ELR (cell line): ENCODE data around the gene HSPA14.
"Not testable (repeated sequence)": the region's sequence is repeated elsewhere in the genome, so short reads cannot be mapped to it uniquely, and the experiment has no call there.

Experiments used
- DNase-seq: peaks from one replicate; pipeline ENCODE4 v3.0.0-alpha.2; 2015; ENCODE audit warnings: low read depth

The HSPA14 gene

GRCh38 chr10:14837757-14838581, at the start of gene HSPA14, which contains the start of the genes CDNF and MSANTD7:
TSS of gene HSPA14 (plus strand) at chr10:14838306. CDS start at chr10:14838403, 97 bp downstream.
TSS of gene CDNF (minus strand) at chr10:14838037. CDS start at chr10:14837946, 91 bp downstream.
TSS of gene MSANTD7 (plus strand) at chr10:14838306. CDS start at chr10:14842285, 3,979 bp downstream.
- DNase-seq = peak; percentile 99

DNA sequence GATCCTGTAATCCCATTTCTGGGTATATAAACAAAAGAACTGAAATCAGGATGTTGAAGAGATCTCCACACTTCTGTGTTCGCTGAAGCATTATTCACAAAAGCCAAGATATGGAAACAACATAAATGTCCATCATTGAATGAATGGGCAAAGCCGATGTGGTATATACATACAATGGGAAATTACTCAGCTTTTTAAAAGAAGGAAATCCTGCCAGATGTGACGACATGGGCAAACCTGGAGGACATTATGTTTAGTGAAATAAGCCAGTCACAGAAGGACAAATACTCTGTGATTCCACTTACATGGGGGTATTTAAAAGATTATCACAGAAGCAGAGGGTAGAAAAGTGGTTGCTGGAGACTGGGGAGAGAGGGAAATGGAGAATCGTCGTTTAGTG, 39.5 kb upstream of the HSPA14 start:
- no peak for DNase-seq

DNA sequence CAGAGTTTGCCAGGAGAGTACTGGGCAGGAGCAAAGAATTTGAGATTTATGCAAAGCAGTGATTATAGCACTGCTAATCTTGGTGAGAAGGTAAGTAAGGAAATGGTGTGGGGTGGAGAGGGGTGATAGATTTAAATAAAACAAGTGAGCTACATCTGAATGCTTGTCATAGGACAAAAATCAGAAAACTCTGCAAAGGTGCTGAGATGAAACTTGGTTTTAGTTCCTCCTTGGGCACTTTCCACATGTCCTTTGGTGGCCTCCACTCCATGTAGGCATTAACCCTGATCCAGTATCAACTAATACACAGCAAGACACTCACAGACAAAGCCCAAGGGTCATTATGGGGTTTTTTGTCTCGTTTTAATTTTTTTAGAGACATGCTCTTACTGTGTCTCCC, 37.7 kb upstream of the HSPA14 start:
- no peak for DNase-seq

GRCh38 chr10:14801723-14802122, 36.4 kb upstream of the HSPA14 start:
- no peak for DNase-seq

DNA sequence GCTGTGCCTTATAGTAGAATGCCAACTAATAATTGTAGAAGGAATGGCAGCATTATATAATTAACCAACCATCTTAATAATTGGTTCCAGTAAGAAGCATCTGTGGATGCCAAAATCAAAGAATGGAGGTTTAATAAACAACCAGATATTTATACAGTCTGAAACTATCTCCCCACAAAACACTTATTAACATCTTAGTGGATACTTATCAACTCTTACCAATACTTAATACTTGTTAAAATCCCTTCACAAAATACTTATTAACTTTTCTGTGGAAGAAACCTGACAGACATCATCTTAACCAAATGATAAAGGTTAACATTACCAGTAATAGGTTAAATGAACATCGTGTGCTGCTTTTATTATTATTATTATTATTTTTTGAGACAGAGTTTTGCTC, 34.3 kb upstream of the HSPA14 start:
- no peak for DNase-seq

- no peak for DNase-seq
These were observed 31.8 kb upstream of the HSPA14 start for GRCh38 chr10:14806318-14806717.

- DNase-seq = no peak
These were observed 26.8 kb upstream of the HSPA14 start for GRCh38 chr10:14810969-14811953.

DNA sequence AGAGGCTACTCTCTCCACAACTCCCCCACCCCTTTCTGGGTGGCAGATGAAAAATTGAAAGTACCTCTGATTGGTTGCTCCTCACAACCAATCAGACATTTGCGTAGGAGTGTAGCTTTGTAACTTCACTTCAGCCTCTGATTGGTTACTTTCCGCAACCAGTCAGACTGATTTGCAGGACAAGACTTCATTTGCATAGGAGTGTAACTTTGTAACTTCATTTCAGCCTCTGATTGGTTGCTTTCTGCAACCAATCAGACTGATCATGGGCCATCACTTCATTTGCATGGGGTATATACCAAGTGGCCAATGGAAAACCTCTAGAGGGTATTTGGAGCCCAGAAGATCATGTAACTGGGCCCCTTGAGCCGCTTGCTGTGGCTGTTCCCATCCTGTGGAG, 25.8 kb upstream of the HSPA14 start:
- DNase-seq = no peak

- peak; percentile 18 for DNase-seq
These were observed 22.4 kb upstream of the HSPA14 start for GRCh38 chr10:14815681-14816080.

DNA sequence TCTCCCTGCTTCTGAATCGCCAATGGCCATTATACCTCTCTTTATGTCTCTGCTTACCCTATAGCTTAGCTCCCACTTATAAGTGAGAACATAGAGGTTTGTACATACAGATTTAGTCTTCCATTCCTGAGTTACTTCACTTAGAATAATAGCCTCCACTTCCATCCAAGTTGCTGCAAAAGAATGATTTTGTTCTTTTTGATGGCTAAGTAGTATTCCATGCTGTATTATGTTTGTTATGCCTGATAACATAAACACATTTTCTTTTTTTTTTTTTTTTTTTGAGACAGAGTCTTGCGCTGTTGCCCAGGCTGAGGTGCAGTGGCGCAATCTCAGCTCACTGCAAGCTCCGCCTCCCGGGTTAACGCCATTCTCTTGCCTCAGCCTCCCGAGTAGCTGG, 21.4 kb upstream of the HSPA14 start:
- not testable (repeated sequence) for DNase-seq

- DNase-seq = peak; percentile 96
These were observed 17.9 kb upstream of the HSPA14 start for GRCh38 chr10:14820010-14820774.

- no peak for DNase-seq
These were observed 17.3 kb upstream of the HSPA14 start for GRCh38 chr10:14820775-14821154.

DNA sequence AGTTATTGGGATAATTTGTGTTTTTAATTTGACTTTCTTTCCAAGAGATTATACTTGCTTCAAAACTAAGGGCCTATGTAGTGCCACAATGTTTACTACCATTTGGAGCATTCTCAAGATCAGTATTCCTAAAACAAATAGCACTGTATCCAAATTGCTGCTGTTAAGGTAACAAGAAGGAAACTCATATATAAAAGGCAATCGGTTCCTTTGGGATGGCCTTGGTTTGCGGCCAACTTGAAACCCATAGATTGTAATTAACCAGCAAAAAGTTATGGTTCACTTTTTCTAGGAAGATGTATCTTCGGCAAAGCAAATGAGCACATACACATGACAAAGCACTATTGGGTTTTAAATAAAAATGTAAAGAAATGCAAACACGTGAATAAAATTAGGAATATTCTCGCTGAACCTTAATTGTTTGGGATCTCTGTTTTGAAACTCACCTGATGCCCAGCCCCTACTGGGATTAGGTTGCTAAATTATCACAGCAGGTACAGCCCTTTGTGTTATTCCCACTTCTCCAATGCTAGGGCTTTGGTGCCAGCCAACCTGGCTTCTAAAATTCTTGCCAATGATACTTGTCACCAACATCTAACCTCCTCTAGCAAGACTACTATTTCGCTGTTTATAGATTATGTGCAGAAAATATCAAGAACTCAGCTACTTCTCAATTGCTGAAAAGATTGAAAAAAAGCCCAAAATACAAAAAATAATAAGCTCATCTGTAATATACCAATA, 16.3 kb upstream of the HSPA14 start:
- DNase-seq = no peak

DNA sequence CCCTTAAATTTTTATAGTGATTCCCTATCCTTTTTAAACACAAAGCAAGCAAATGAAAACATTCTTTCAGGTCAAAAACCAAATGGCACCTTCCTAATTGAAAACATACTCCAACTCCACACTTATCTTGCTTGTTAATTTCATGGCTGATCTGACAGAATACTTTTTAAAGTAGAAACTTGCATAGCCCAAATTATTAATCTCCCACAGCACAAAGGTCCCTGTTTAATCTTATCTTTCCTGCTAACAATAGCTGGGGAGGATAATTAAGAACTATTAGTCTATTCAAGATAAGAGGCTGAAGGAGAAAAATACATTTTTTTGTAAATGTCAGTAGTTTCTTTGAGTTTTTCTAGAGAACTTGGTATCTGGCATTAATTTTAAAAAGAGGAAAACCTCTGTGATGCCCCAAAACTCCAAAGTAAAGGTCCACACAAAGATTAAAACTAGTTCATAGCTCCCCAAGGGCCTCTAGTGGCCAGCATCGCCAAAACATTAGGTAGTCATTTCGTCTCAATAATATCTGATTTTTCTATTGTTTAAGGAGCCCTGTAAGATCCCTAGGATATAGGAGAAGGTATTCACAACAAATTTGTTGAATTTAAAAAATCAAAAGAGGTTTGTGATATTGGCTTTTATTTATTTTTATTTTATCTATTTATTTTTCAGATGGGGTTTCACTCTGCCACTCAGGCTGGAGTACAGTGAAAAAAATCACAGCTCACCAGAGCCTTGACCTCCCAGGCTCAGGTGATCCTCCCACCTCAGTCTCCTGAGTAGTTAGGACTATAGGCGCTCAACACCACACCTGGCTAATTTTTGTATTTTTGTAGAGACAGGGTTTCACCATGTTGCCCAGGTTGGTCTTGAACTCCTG, 15.0 kb upstream of the HSPA14 start:
- peak; percentile 74 for DNase-seq

GRCh38 chr10:14823966-14824365, 14.1 kb upstream of the HSPA14 start:
- no peak for DNase-seq

GRCh38 chr10:14826076-14826829, 11.9 kb upstream of the HSPA14 start:
- no peak for DNase-seq

DNA sequence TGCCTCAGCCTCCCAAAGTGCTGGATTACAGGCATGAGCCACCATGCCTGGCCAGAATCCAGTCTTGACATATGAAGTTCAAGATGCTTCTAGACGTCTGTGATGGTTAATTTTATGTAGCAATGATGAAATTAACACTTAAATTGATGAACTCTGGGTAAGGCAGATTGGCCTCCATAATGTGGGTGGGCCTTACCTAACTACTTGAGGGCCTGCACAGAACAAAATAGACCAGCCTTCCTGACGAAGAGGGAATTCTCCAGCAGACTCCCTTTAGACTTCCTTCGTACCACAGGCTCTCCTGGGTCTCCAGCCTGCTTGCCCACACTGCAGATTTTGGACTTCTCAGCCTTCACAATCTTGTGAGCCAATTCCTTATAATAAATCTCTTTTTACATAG, 5.0 kb upstream of the HSPA14 start:
- DNase-seq = no peak

- no peak for DNase-seq
These were observed 1.9 kb upstream of the HSPA14 start for GRCh38 chr10:14836208-14836607.

DNA sequence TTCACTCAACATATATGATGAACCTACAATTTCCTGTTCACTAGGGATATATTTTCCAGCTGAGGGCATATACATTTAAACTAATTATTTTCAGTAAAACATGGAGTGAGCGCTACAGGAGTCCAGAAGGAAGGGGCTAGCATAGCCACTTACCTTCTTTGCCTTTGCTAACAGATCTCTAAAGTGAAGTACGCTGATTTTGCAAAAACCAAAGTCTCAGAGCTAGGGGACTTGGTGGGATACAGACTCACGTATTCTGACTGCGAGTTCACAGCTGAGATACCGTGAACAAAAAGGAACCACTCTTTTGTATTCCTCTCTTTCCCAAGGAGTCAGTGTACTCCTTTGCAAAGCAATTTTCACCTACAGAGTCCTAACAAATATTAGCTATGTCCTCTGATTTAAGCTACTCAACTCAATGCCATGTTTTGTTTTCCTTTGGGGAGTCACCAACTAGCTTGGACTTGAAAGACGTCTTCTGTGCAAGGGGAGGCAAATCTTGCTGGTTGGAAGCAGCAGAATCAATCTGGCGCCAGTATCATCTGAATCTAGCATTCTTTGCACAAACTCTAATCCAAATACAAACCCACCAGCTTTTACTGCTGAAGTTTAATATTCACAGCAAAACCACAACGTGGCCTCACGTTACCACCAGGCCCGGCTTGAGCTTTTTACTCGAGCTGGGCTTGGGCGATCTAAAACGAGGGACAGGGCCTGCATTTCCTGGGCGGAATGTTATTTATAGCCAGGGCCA, 926 bp upstream of the HSPA14 start:
- DNase-seq = no peak
